WTC11 (cell line): ENCODE measurements around the gene MAP3K7. TPM values are rescaled to one million over a fixed set of nuclear protein-coding genes. Genes with fewer than 3 reads are reported as not detected.
A peak's percentile ranks its signal among the peaks of the same experiment; 100 is the strongest.

Experiments
- ATAC-seq: fragments of 200-7000 bp; cut with Tn5 transposase; 2 replicates; pipeline ENCODE4 v1.10.0; 2021; ENCODE audit warnings: mild to moderate bottlenecking, moderate library complexity
- CTCF ChIA-PET: fragments of 300-600 bp; sonication (Branson Sonifier 250); formaldehyde crosslinking; loops from one replicate; lab custom pipeline; 2021; ENCODE audit warnings: antibody characterized with exemption; lab: Charles Lee
- POLR2A ChIA-PET: fragments of 350-600 bp; sonication (Branson Sonifier 250); formaldehyde crosslinking; loops from one replicate; lab custom pipeline; 2021; ENCODE audit warnings: antibody characterized with exemption; lab: Charles Lee
- DNase-seq: peaks from one replicate; pipeline ENCODE4 v3.0.0; 2021; ENCODE audit warnings: low spot score
- H3K27ac Mint-ChIP-seq: 2 replicates; pipeline ENCODE4 v1.8.0; 2021; ENCODE audit warnings: mixed read lengths
- H3K27me3 Mint-ChIP-seq: 2 replicates; pipeline ENCODE4 v1.8.0; 2021; ENCODE audit warnings: low read depth, mild to moderate bottlenecking, moderate library complexity, mixed read lengths
- H3K36me3 Mint-ChIP-seq: 2 replicates; pipeline ENCODE4 v1.8.0; 2021; ENCODE audit warnings: mixed read lengths
- H3K4me1 Mint-ChIP-seq: 2 replicates; pipeline ENCODE4 v1.8.0; 2022; ENCODE audit warnings: mixed read lengths
- H3K4me3 Mint-ChIP-seq: 2 replicates; pipeline ENCODE4 v1.8.0; 2021; ENCODE audit warnings: mild to moderate bottlenecking, moderate library complexity, mixed read lengths
- H3K9me3 Mint-ChIP-seq: 2 replicates; pipeline ENCODE4 v1.8.0; 2021; ENCODE audit warnings: mixed read lengths
- EMX1 ChIP-seq: fragments of 250-450 bp; sonication (Bioruptor Pico); IDR thresholded peaks from 2 replicates; pipeline ENCODE4 v1.8.0; 2021; ENCODE audit warnings: mild to moderate bottlenecking
- GABPB1 ChIP-seq: sonication (generic); formaldehyde crosslinking; IDR thresholded peaks from 2 replicates; pipeline ENCODE4 v1.8.1; 2023; ENCODE audit warnings: mild to moderate bottlenecking, missing genetic modification reagents
- GTF2I ChIP-seq: fragments of 250-450 bp; sonication (Bioruptor Pico); conservative IDR thresholded peaks from 2 replicates; pipeline ENCODE4 v1.4.0; 2021; ENCODE audit warnings: mild to moderate bottlenecking
- HMGA2 ChIP-seq: fragments of 250-450 bp; sonication (Bioruptor Pico); IDR thresholded peaks from 2 replicates; pipeline ENCODE4 v1.4.0; 2021; ENCODE audit warnings: mild to moderate bottlenecking, moderate library complexity
- JUN ChIP-seq: sonication (generic); formaldehyde crosslinking; IDR thresholded peaks from 2 replicates; pipeline ENCODE4 v1.8.0; 2023; ENCODE audit warnings: mild to moderate bottlenecking, missing genetic modification reagents
- NFE2L1 ChIP-seq: sonication (generic); formaldehyde crosslinking; IDR thresholded peaks from 2 replicates; pipeline ENCODE4 v1.8.1; 2023; ENCODE audit warnings: missing genetic modification reagents
- NFYB ChIP-seq: sonication (generic); formaldehyde crosslinking; conservative IDR thresholded peaks from 2 replicates; pipeline ENCODE4 v1.8.0; 2022; ENCODE audit warnings: low read depth, missing genetic modification reagents
- RELA ChIP-seq: sonication (generic); formaldehyde crosslinking; IDR thresholded peaks from 2 replicates; pipeline ENCODE4 v1.8.1; 2022; ENCODE audit warnings: missing genetic modification reagents, mild to moderate bottlenecking, borderline replicate concordance
- RORB ChIP-seq: fragments of 250-450 bp; sonication (Bioruptor Pico); IDR thresholded peaks from 2 replicates; pipeline ENCODE4 v1.9.0; 2021; ENCODE audit warnings: mild to moderate bottlenecking
- TP53 ChIP-seq: sonication (generic); formaldehyde crosslinking; IDR thresholded peaks from 2 replicates; pipeline ENCODE4 v1.8.1; 2023; ENCODE audit warnings: mild to moderate bottlenecking, missing genetic modification reagents
- ZNF121 ChIP-seq: sonication (generic); formaldehyde crosslinking; IDR thresholded peaks from 2 replicates; pipeline ENCODE4 v1.8.0; 2023; ENCODE audit warnings: missing genetic modification reagents
- ZNF138 ChIP-seq: sonication (generic); formaldehyde crosslinking; conservative IDR thresholded peaks from 2 replicates; pipeline ENCODE4 v1.8.1; 2022; ENCODE audit warnings: mild to moderate bottlenecking, moderate library complexity, missing genetic modification reagents
- ZNF219 ChIP-seq: sonication (generic); formaldehyde crosslinking; IDR thresholded peaks from 2 replicates; pipeline ENCODE4 v1.8.0; 2023; ENCODE audit warnings: missing genetic modification reagents, mild to moderate bottlenecking, borderline replicate concordance
- ZNF232 ChIP-seq: sonication (generic); formaldehyde crosslinking; IDR thresholded peaks from 2 replicates; pipeline ENCODE4 v1.8.0; 2022; ENCODE audit warnings: mild to moderate bottlenecking, missing genetic modification reagents
- ZNF263 ChIP-seq: sonication (generic); formaldehyde crosslinking; IDR thresholded peaks from 2 replicates; pipeline ENCODE4 v1.8.1; 2022; ENCODE audit warnings: low read depth, mild to moderate bottlenecking, moderate library complexity, missing genetic modification reagents
- ZNF671 ChIP-seq: fragments of 250-450 bp; sonication (Bioruptor Pico); IDR thresholded peaks from 2 replicates; pipeline ENCODE4 v1.8.0; 2021; ENCODE audit warnings: mild to moderate bottlenecking
- total RNA-seq: library from RNA; stranded (reverse); gene quantifications from 3 replicates; pipeline ENCODE4 v1.2.3, GENCODE V29; 2021
- TF ChIP-seq, protein P1 (sequence below): fragments of 250-450 bp; sonication (Bioruptor Pico); IDR thresholded peaks from 2 replicates; pipeline ENCODE4 v1.8.0; 2021; ENCODE audit warnings: mild to moderate bottlenecking
- TF ChIP-seq, protein P2 (sequence below): sonication (generic); formaldehyde crosslinking; IDR thresholded peaks from 2 replicates; pipeline ENCODE4 v1.8.0; 2023; ENCODE audit warnings: missing genetic modification reagents
- TF ChIP-seq, protein P3 (sequence below): sonication (generic); formaldehyde crosslinking; conservative IDR thresholded peaks from 2 replicates; pipeline ENCODE4 v1.8.1; 2023; ENCODE audit warnings: mild to moderate bottlenecking, low read depth, missing genetic modification reagents, moderate library complexity
- TF ChIP-seq, protein P4 (sequence below): fragments of 250-450 bp; sonication (Bioruptor Pico); IDR thresholded peaks from 2 replicates; pipeline ENCODE4 v1.9.0; 2021; ENCODE audit warnings: moderate library complexity, mild to moderate bottlenecking, inconsistent platforms, borderline replicate concordance
- TF ChIP-seq, protein P5 (sequence below): sonication (generic); formaldehyde crosslinking; IDR thresholded peaks from 2 replicates; pipeline ENCODE4 v1.8.1; 2023; ENCODE audit warnings: mild to moderate bottlenecking, missing genetic modification reagents
- TF ChIP-seq, protein P6 (sequence below): sonication (generic); formaldehyde crosslinking; IDR thresholded peaks from 2 replicates; pipeline ENCODE4 v1.8.0; 2022; ENCODE audit warnings: missing genetic modification reagents
- TF ChIP-seq, protein P7 (sequence below): sonication (generic); formaldehyde crosslinking; IDR thresholded peaks from 2 replicates; pipeline ENCODE4 v1.8.1; 2023; ENCODE audit warnings: mild to moderate bottlenecking, missing genetic modification reagents, borderline replicate concordance

Gene MAP3K7
- total RNA-seq, 1 experiment from 2014 or later, result 36.7 TPM

DNA sequence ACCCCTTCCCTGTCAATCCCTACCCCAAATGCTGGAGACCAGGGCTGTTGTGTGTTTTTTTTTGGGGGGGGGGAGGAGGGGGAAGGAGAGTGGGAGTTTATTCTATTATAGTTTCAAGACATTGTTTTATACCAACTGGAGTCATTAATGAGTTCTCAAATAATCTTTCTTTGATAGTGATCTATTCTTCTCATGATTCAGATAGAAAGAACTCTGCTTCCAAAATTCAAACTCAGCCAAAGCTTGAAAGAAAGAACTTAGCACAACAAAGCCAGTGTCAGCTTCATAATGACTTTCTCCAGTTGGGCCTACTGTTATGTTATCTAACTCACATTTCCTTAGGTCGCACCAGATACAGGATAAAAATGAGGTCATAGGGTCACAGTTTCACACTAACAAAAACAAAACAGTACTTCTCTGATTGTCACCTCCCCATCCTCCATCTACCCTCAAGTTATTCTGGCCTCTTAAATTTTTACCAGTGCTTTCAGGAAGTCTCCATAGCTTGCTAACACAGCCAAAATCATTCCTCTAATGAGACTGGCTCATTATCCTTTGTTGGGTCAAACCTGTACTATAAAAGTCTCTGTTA is 19.0 kb upstream of the MAP3K7 start:
- H3K9me3 Mint-ChIP-seq, result peaks cover 4% of the 10 kb centered on the region
- no peaks in the 10 kb centered on the region for H3K36me3 Mint-ChIP-seq
- H3K4me3 Mint-ChIP-seq, result no peak overlapping the region
- POLR2A ChIA-PET, result no interaction called here
- no peak for DNase-seq
- H3K27me3 Mint-ChIP-seq, result no peaks in the 10 kb centered on the region; the same call in 1 of the 2 replicates
- TF ChIP-seq GABPB1 (CRISPR knock-in tag) (no peak), NFE2L1 (CRISPR knock-in tag) (no peak), EMX1 (CRISPR knock-in tag) (no peak), RELA (no peak), JUN (CRISPR knock-in tag) (no peak), RORB (no peak), GTF2I (CRISPR knock-in tag) (no peak), TP53 (CRISPR knock-in tag) (no peak), ZNF232 (CRISPR knock-in tag) (no peak), ZNF121 (CRISPR knock-in tag) (no peak)
- TF ChIP-seq, protein P1, sequence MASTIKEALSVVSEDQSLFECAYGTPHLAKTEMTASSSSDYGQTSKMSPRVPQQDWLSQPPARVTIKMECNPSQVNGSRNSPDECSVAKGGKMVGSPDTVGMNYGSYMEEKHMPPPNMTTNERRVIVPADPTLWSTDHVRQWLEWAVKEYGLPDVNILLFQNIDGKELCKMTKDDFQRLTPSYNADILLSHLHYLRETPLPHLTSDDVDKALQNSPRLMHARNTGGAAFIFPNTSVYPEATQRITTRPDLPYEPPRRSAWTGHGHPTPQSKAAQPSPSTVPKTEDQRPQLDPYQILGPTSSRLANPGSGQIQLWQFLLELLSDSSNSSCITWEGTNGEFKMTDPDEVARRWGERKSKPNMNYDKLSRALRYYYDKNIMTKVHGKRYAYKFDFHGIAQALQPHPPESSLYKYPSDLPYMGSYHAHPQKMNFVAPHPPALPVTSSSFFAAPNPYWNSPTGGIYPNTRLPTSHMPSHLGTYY (CRISPR knock-in tag), result no peak
- TF ChIP-seq, protein P2, sequence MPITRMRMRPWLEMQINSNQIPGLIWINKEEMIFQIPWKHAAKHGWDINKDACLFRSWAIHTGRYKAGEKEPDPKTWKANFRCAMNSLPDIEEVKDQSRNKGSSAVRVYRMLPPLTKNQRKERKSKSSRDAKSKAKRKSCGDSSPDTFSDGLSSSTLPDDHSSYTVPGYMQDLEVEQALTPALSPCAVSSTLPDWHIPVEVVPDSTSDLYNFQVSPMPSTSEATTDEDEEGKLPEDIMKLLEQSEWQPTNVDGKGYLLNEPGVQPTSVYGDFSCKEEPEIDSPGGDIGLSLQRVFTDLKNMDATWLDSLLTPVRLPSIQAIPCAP (CRISPR knock-in tag), result no peak
- TF ChIP-seq, protein P3, sequence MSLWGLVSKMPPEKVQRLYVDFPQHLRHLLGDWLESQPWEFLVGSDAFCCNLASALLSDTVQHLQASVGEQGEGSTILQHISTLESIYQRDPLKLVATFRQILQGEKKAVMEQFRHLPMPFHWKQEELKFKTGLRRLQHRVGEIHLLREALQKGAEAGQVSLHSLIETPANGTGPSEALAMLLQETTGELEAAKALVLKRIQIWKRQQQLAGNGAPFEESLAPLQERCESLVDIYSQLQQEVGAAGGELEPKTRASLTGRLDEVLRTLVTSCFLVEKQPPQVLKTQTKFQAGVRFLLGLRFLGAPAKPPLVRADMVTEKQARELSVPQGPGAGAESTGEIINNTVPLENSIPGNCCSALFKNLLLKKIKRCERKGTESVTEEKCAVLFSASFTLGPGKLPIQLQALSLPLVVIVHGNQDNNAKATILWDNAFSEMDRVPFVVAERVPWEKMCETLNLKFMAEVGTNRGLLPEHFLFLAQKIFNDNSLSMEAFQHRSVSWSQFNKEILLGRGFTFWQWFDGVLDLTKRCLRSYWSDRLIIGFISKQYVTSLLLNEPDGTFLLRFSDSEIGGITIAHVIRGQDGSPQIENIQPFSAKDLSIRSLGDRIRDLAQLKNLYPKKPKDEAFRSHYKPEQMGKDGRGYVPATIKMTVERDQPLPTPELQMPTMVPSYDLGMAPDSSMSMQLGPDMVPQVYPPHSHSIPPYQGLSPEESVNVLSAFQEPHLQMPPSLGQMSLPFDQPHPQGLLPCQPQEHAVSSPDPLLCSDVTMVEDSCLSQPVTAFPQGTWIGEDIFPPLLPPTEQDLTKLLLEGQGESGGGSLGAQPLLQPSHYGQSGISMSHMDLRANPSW (CRISPR knock-in tag), result no peak
- TF ChIP-seq, protein P4, sequence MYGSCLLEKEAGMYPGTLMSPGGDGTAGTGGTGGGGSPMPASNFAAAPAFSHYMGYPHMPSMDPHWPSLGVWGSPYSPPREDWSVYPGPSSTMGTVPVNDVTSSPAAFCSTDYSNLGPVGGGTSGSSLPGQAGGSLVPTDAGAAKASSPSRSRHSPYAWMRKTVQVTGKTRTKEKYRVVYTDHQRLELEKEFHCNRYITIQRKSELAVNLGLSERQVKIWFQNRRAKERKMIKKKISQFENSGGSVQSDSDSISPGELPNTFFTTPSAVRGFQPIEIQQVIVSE (CRISPR knock-in tag), result no peak
- TF ChIP-seq, protein P5, sequence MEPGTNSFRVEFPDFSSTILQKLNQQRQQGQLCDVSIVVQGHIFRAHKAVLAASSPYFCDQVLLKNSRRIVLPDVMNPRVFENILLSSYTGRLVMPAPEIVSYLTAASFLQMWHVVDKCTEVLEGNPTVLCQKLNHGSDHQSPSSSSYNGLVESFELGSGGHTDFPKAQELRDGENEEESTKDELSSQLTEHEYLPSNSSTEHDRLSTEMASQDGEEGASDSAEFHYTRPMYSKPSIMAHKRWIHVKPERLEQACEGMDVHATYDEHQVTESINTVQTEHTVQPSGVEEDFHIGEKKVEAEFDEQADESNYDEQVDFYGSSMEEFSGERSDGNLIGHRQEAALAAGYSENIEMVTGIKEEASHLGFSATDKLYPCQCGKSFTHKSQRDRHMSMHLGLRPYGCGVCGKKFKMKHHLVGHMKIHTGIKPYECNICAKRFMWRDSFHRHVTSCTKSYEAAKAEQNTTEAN (CRISPR knock-in tag), result no peak
- CTCF ChIA-PET, result interaction anchor here (1.2 kb wide), 1 partner anchor 97 kb away, joined by 5 read pairs; no protein-coding TSS in a partner anchor
- peaks cover 43% of the 10 kb centered on the region for H3K4me1 Mint-ChIP-seq
- no peak overlapping the region for H3K27ac Mint-ChIP-seq
- 0 out of 2 replicates have a peak, but pooled peaks have one; percentile 8 for ATAC-seq

DNA sequence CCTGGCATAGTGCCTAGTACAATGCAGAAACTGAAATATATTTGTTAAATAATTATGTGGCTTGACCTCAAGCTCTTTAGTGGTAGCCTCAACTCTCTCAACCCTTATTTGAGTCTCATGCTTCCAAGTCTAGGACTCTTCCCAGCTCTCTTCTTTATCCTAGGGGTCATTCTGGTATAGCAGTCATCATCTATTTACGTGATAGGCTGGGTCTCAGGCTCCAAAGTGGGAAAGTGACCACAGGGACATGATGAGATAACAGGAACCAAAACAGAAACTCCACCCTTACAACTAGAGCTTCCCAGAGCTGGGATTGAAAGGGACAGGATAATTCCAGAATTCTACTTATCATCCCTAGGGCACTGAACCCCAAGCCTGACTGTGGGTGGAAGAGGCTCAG is 17.7 kb upstream of the MAP3K7 start:
- no peak for ATAC-seq
- H3K4me3 Mint-ChIP-seq, result no peak overlapping the region
- POLR2A ChIA-PET, result no interaction called here
- H3K27ac Mint-ChIP-seq, result no peak overlapping the region; the same call in 1 of the 2 replicates
- peaks cover 4% of the 10 kb centered on the region for H3K9me3 Mint-ChIP-seq
- DNase-seq, result no peak
- H3K27me3 Mint-ChIP-seq, result no peaks in the 10 kb centered on the region
- H3K4me1 Mint-ChIP-seq, result peaks cover 33% of the 10 kb centered on the region
- no peaks in the 10 kb centered on the region for H3K36me3 Mint-ChIP-seq
- CTCF ChIA-PET, result no interaction called here
- TF ChIP-seq ZNF219 (CRISPR knock-in tag) (no peak), NFYB (CRISPR knock-in tag) (no peak), ZNF671 (CRISPR knock-in tag) (no peak), HMGA2 (no peak), ZNF263 (CRISPR knock-in tag) (no peak), ZNF138 (CRISPR knock-in tag) (no peak)
- TF ChIP-seq, protein P6, sequence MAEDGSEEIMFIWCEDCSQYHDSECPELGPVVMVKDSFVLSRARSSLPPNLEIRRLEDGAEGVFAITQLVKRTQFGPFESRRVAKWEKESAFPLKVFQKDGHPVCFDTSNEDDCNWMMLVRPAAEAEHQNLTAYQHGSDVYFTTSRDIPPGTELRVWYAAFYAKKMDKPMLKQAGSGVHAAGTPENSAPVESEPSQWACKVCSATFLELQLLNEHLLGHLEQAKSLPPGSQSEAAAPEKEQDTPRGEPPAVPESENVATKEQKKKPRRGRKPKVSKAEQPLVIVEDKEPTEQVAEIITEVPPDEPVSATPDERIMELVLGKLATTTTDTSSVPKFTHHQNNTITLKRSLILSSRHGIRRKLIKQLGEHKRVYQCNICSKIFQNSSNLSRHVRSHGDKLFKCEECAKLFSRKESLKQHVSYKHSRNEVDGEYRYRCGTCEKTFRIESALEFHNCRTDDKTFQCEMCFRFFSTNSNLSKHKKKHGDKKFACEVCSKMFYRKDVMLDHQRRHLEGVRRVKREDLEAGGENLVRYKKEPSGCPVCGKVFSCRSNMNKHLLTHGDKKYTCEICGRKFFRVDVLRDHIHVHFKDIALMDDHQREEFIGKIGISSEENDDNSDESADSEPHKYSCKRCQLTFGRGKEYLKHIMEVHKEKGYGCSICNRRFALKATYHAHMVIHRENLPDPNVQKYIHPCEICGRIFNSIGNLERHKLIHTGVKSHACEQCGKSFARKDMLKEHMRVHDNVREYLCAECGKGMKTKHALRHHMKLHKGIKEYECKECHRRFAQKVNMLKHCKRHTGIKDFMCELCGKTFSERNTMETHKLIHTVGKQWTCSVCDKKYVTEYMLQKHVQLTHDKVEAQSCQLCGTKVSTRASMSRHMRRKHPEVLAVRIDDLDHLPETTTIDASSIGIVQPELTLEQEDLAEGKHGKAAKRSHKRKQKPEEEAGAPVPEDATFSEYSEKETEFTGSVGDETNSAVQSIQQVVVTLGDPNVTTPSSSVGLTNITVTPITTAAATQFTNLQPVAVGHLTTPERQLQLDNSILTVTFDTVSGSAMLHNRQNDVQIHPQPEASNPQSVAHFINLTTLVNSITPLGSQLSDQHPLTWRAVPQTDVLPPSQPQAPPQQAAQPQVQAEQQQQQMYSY (CRISPR knock-in tag), result no peak
- TF ChIP-seq, protein P7, sequence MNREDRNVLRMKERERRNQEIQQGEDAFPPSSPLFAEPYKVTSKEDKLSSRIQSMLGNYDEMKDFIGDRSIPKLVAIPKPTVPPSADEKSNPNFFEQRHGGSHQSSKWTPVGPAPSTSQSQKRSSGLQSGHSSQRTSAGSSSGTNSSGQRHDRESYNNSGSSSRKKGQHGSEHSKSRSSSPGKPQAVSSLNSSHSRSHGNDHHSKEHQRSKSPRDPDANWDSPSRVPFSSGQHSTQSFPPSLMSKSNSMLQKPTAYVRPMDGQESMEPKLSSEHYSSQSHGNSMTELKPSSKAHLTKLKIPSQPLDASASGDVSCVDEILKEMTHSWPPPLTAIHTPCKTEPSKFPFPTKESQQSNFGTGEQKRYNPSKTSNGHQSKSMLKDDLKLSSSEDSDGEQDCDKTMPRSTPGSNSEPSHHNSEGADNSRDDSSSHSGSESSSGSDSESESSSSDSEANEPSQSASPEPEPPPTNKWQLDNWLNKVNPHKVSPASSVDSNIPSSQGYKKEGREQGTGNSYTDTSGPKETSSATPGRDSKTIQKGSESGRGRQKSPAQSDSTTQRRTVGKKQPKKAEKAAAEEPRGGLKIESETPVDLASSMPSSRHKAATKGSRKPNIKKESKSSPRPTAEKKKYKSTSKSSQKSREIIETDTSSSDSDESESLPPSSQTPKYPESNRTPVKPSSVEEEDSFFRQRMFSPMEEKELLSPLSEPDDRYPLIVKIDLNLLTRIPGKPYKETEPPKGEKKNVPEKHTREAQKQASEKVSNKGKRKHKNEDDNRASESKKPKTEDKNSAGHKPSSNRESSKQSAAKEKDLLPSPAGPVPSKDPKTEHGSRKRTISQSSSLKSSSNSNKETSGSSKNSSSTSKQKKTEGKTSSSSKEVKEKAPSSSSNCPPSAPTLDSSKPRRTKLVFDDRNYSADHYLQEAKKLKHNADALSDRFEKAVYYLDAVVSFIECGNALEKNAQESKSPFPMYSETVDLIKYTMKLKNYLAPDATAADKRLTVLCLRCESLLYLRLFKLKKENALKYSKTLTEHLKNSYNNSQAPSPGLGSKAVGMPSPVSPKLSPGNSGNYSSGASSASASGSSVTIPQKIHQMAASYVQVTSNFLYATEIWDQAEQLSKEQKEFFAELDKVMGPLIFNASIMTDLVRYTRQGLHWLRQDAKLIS, result no peak
